NCI-H2196 (cell line): ENCODE measurements around the gene SLC43A3.

ENCODE experiments used
- DNase-seq: peaks from one replicate; lab custom pipeline; 2025; ENCODE audit not compliant: unreplicated experiment; lab: John Stamatoyannopoulos, UW

The SLC43A3 gene

DNA sequence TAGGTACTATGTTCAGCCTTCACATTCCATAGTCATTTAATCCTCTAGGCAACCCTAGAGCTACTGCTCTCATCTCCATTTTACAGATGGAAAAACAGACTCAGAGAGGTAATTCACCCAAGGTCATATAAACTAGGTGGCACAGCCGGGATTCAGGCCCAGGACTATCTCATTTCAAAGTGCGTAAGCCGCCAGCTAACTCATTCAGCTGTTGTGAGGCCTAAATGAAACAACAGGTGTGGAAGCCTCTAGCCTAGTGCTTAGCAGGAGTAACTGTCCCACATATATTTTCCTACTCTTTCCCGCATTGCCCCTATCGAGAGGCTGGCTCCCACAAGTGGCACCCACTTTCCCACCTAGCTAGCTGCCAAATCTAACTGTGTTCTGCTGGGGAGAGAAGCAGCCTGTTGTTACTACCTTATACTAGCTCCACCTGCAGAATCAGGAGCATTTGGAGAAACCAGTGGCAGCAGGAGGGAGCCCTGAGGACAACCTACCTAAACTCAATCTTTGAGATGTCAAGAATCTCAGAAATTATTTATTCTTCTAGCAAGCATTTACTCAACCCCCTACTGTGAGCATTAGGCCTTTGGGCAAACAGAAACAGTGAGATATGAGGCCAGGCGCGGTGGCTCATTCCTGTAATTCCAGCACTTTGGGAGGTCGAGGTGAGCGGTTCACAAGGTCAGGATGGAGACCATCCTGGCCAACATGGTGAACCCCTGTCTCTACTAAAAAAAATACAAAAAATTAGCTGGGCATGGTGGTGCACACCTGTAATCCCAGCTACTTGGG, 66.8 kb downstream of the SLC43A3 start:
- DNase-seq = no peak

GRCh38 chr11:57359396-57359795, 67.5 kb downstream of the SLC43A3 start:
- DNase-seq = no peak

- DNase-seq = no peak
These were observed 67.9 kb downstream of the SLC43A3 start for GRCh38 chr11:57358991-57359390.

DNA sequence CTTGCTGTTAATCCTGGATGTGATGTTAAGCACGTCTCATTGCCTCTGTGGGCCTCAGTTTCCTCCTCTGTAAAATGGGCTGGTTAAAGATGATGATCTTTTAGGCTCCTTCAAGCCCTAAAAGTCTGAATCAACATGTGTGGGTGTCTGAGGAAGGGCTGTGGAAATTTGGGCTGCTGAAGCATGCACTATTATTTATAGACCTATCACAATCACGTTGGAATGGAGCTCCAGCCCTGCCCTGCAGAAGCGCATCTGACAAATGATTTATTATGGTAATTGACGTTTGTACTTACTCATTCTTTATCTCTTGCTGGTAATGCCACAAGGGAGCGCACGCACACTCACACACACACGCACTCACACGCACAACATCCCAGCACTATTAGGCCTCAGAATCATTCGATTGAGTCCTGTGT, 68.4 kb downstream of the SLC43A3 start:
- DNase-seq = no peak

DNA sequence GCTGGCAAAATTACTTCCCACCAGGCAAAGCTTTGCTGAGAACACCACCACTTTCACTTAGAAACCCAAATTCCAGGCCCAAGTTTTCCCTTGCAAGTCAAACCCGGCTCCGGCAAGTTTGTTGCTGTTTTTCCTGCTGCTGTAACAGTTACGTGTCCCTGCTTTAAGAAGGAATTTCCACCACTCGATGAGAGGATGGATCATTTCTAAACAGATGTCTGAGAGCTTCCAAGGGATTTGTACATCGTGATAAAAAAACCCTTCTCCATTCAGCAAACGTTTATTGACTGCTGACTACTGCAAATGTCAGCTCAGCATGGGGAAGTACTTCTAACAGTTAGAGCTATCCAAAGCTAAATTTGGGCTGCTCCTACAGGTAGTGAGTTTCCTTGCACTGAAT, 69.1 kb downstream of the SLC43A3 start:
- no peak for DNase-seq

DNA sequence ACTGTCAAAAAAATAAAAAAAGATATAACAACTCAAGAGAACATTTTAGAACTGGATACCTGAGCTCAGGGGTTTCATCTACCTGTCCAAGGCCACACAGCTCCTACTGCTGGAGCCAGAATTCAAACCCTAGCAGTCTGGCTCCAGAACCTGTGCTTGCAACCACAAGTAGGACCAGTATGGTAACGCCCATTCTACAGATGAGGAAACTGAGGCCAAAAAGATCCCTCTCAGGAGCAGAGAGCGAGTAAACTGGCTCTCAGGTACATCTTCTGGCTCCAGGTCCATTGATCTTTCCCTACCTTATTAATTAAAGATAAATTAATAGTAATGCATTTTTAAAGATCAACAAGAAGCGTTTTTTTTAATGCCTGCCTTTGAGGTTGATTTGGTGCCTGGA, 69.6 kb downstream of the SLC43A3 start:
- no peak for DNase-seq
